T-helper 2 cell (primary cell): ENCODE data around the gene AQP10.
"Not testable (repeated sequence)": the region's sequence is repeated elsewhere in the genome, so short reads cannot be mapped to it uniquely, and the experiment has no call there.

Experiments
- DNase-seq, 5 experiments: peaks; one replicate each; pipeline versions ENCODE4 v3.0.0 to v3.0.0-alpha.2; 2012 to 2022

The AQP10 gene

DNA sequence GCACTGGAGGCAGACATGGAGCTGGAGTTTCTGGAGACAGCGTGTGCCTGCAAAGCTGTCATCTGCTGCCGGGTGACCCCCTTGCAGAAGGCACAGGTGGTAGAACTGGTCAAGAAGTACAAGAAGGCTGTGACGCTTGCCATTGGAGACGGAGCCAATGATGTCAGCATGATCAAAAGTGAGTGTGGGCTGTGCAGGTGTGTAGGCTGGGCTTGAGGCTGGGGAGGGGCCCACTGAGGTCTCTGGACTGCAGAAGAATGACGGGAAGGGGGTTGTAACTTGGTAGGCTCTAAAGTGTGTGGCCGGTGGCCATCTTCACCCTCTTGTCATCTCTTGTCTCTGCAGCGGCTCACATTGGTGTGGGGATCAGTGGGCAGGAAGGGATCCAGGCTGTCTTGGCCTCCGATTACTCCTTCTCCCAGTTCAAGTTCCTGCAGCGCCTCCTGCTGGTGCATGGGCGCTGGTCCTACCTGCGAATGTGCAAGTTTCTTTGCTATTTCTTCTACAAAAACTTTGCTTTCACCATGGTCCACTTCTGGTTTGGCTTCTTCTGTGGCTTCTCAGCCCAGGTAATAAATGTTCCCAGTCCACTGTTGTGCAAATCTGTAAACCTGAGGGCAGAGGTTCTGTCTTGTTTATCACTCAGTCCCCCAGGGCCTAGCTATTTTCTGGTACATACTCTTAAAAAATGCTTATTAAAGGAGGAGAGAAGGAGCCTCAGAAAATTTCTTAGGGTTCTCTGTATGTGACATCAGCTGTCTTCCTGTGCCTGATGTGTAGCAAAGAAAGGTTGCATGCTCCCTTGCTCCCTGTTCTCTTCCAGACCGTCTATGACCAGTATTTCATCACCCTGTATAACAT is 24.3 kb downstream of the AQP10 start:
- DNase-seq = peak; percentile 57 to 86 (median 71)

DNA sequence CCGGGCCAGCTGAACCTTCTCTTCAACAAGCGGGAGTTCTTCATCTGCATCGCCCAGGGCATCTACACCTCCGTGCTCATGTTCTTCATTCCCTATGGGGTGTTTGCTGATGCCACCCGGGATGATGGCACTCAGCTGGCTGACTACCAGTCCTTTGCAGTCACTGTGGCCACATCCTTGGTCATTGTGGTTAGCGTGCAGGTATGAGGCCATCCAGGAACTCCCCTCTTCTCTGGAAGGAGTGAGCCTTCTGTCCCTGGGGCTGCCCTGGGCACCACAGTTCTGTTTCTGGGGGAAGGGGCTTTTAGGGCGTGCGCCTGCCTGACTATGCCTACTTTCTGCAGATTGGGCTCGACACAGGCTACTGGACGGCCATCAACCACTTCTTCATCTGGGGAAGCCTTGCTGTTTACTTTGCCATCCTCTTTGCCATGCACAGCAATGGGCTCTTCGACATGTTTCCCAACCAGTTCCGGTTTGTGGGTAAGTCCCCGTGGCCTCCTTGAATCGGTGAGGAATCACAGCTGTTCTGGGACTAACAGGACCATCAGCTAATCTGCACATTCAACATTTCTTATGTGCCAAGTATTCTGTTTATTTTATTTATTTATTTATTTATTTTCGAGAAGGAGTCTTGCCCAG is 25.5 kb downstream of the AQP10 start:
- DNase-seq = no peak

DNA sequence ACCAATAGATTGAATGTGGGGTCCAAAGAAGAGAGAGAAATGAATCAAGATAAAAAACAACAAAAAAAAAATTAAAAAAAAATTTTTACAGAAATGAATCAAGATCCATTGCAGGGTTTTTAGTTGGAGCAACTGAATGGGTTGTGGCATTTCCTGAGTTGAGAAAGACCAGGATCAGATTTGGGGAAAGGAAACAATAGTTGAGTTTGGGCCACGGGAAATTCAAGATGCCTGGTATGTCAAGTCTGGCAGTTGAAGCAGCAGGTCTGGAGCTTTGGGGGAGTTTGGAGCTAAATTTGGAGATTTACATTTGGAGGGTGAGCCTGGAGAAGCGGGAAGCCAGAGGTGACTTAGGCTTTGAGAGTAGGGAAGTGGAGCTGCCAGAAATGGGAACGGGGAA is 27.1 kb downstream of the AQP10 start:
- no peak for DNase-seq

DNA sequence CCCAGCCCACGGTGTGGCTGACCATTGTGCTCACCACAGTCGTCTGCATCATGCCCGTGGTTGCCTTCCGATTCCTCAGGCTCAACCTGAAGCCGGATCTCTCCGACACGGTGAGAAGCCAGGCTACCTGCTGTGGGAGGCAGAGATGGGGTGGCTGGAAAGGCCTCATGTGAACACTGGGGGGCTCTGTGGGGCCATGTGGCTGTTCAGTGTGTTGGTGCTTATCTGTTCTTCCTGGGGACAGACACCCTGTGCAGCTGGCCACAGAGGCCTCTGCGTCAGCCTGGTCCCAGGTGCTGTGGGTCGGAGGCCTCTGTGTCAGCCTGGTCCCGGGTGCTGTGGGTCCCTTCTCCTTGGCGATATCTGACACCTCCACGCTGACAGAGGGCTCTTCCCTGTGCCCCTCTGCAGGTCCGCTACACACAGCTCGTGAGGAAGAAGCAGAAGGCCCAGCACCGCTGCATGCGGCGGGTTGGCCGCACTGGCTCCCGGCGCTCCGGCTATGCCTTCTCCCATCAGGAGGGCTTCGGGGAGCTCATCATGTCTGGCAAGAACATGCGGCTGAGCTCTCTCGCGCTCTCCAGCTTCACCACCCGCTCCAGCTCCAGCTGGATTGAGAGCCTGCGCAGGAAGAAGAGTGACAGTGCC is 27.7 kb downstream of the AQP10 start:
- no peak for DNase-seq

DNA sequence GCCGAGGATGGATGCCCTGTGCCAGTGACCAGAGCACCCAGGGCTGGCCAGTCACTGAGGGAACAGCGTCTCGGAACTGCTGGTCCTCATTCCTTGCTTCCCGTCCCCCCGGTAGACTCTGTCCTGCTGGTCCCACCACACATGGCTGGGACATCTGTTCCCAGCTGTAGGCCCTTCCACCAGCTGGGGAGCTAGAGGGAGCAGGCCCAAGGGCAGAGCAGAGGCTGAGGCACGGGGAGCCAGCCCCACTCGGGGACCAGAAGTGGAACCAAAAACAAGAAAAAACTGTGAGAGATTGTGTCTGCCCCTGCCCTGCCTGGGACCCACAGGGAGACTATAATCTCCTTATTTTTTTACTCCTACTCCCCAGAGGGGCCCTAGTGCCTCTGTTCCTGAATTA is 28.2 kb downstream of the AQP10 start:
- DNase-seq = no peak

DNA sequence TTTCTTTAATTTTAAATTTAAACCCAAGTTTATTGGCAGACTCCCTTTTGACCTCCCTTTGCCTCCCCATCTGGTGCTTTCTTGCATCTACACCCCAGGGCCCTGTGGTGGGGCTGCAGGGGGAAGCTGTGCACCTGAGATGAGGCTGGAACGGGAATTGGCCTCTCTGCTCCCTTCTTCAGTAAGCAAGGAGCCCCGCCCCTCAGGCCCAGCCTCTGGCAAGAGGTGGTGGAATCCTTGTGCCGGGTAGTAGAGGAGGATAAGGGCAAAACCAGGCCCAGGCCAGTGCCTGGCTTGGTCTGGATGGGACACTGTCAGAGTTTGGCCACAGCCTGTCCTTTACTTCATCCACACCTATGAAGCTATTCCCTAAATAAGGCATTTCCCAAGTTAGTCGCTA is 29.5 kb downstream of the AQP10 start:
- no peak for DNase-seq

DNA sequence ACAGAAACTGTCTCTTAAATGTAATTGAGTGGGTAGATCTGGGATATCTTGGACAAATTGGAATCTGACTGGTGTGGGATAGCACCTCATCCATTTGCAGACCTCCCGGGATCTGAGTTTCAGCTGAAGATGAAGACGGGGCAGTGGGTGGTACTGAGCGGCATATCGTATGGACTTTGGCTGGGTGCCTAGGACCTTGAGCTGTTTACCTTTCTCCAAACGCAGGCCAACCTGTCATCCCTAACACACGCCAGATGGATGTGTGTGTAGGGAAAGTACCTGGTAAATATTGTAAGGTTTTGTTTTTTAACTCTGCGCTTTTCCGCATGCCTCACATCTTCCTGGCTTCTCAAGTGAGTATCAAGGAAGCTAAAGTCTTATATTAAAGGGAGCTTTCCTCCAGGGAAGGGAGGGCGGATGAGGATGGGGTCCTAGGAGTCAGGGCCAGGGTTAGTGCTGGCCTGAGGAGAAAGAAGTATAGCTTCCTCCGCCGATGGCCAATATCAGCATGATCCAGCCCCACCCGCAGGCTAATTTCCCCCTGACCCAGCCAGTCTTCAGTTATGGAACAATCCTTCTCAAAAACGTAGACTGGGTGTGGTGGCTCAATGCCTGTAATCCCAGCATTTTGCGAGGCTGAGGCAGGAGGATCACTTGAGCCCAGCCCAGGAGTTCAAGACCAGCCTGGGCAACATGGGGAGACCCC is 30.6 kb downstream of the AQP10 start:
- DNase-seq = no peak

DNA sequence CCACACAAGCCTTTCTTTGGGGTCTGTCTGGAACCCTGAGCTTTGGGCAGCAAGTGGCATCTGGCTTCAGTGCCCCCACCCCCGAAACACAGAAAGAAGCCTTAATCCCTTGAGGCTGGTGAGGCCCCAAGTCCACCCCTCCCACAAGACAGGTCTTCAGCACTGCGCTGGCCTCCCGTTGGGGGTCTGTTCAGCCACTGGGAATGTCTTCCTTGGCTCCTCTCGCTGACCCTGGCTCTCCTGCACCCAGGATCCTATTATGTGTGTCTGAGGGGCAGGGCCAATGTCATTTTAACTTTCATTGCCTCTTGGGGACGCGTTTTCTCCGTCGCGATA is 31.3 kb downstream of the AQP10 start:
- DNase-seq = no peak

DNA sequence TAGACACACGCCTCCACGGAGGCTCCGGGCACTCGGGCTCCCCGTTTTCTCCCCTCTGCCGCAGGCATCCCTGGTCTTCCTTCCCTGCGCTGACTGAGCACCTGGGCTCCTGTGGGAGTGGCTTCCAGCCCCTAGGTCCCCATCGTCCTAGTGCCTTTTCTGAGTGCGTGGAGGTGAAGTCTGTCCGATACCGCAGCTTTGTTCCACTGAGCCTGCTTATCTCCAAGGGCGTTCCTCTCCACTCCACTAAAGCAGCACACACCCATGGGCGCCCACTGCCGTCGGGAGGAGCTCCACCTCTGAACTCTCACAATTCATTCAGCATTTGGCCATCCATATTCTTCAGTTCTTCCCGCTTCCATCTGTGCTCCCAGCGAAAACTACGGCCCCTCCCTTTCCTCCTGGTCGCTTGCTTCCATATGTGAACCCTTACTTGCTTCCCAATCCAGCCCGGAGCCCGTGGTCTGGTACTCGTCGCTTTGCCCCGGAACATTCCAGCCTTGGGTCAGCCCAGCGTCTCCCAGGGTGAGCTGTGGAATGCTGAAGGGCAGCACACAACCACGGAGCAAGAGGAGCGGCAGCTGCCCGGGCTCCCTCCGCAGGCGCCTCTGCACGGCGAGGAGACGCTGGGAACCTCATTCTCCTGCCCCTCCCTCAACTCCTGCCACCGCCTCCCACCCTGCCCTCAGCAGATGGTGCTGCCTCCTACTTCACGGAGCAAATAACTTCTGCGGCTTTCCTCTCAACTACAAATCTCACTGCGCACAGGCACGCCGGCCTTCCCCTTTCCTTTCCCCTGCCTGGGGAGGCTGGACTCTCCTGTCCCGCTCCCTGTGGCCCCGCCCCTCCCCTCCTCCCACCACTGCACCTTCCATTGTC is 31.9 kb downstream of the AQP10 start:
- DNase-seq = peak in 3 of 5 experiments; percentile 28 to 62 (median 30)

DNA sequence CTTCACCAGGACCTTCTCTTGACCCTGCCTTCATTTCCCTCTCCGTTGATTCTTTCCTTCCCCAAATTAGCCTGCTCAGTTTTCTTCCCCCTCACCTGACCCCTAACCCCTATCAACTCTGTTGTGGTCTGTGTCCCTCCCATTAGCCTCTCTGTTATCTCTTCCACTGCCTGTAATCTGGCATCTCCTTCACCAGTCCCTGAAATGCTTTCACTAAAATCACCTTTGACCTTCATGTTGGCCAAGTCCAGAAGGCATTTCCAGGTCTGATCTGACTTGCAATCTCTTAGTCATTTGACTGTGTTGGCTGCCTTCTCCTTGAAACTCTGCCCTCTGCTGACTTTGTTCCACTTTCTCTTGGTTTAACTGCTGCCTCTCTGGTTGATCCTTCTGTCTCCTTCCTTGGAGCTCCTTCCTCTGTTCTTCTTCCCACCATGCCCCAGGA is 32.6 kb downstream of the AQP10 start:
- DNase-seq = peak in 1 of 5 experiments; percentile 68

DNA sequence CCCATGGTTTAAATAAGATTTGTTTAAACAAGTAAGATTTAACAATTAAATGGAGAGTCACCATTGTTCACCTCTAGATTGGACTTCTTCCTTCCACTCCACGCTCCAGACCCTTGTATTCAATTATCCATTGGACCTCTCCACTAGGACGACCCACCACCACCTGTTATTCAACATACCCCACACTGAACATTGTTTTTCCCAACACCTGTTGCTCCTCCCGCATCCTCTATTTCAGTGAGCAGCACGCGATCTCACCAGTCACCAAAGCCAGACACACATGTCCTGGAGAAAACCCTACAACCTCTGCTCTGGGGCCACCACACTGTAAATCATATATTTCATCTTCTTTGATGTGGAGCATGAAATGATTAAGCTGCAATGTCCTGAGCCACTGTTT is 33.1 kb downstream of the AQP10 start:
- no peak for DNase-seq

DNA sequence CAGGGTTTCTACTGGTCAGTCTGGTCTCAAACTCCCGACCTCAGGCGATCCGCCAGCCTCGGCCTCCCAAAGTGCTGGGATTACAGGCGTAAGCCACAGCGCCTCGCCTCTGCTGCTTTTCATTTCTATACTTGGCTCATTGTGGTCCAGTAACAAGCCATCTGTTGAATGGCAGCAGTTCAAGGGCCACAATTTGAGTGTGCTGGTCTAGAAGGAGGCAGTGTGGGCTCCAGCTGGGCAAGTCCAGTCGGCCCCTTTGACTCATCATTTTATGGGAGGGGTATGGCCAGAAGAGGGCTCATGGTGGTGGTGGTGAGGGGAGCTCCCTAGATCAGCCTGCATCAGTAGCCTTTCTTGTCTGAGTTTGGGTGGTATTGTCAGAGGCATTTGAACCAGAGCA is 37.6 kb downstream of the AQP10 start:
- no peak for DNase-seq

DNA sequence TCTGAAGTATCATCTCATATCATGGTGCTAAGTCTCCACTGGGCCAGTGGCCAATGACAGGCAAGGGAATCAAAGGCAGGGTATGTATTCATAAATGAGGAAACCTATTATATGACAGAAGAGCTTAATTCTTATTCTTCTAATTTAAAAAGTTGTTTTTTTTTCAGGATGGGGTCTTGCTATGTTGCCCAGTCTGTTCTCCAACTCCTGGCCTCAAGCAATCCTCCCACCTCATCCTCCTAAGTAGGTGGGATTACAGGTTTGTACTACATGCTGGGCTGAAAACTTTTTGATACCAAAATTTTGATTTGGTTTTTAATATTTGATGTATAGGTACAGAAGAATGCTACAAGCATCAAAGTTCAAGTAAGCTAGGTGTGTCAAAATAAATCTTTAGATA is 39.4 kb downstream of the AQP10 start:
- DNase-seq = no peak

DNA sequence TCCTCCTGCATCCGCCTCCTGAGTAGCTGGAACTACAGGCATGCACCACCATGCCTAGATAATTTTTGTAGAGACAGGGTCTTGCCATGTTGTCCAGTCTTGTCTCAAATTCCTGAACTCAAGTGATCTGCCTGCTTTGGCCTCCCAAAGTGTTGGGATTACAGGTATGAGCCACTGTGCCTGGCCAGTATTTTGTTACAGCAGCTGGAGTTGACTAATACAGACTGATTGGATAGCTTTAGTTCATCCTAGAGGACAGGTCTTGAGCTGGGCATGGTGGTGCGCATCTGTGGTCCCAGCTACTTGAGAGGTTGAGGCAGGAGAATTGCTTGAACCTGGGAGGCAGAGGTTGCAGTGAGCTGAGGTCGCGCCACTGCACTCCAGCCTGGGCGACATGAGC is 40.0 kb downstream of the AQP10 start:
- not testable (repeated sequence) for DNase-seq

DNA sequence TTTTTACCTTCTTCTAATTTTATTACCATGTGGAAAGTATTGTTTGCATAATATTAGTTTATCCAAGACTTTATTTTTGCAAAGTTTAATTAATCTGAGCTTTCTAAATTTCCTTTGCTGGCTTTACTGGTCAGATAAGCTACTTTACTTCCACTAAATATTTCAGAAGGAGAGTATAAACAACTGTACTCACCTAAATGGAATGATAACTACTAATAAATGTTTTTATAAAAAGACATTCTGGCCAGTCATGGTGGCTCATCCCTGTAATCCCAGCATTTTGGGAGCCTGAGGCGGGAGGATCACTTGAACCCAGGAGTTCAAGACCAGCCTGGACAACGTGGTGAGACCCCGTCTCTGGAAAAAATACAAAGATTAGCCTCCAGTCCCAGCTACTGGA is 40.5 kb downstream of the AQP10 start:
- DNase-seq = no peak

DNA sequence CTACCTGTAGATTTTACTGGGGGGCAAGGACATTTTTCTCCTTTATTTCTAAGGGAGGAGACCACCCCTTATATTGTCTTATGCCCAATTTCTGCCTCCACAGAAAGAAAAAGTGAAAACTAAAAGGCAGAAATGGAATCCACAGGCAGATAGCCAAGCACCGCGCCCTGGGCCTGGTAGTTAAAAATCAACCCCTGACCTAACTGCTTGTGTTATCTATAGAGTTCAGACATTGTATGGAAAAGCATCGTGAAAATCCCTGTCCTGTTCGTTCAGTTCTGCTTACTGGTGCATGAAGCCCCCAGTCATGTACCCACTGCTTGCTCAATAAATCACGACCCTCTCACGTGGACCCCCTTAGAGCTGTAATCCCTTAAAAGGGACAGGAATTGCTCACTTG is 50.5 kb downstream of the AQP10 start:
- no peak for DNase-seq

DNA sequence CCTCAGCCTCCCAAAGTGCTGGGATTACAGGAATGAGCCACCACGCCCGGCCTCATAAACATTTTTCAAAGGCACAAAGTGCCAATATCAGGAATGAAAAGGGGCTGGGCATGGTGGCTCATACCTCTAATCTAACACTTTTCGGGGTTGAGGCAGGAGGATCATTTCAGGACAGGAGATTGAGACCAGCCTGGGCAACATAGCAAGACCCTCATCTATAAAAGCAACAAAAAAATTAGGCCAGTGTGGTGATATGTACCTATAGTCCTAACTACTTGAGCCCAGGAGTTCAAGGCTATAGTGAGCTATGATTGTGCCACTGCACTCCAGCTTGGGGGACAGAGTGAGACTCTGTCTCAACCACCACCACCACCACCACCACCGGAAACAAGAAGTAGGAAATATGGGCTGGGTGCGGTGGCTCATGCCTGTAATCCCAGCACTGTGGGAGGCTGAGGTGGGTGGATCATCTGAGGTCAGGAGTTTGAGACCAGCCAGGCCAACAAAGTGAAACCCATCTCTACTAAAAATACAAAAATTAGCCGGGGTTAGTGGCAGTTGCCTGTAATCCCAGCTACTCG is 53.0 kb downstream of the AQP10 start:
- DNase-seq = not testable (repeated sequence)
